Measurements from ENCODE around the gene ARHGAP15. TPM values are rescaled to one million over a fixed set of nuclear protein-coding genes. Genes with fewer than 3 reads are reported as not detected.
A peak's percentile ranks its signal among the peaks of the same experiment; 100 is the strongest.
"Not testable (repeated sequence)": the region's sequence is repeated elsewhere in the genome, so short reads cannot be mapped to it uniquely, and the experiment has no call there.

The ARHGAP15 gene
- 100 to 1,000 TPM; 183 to 264 (median 210) TPM for polyA plus RNA-seq (ENCODE audit: low read depth in 6 of 6)

DNA sequence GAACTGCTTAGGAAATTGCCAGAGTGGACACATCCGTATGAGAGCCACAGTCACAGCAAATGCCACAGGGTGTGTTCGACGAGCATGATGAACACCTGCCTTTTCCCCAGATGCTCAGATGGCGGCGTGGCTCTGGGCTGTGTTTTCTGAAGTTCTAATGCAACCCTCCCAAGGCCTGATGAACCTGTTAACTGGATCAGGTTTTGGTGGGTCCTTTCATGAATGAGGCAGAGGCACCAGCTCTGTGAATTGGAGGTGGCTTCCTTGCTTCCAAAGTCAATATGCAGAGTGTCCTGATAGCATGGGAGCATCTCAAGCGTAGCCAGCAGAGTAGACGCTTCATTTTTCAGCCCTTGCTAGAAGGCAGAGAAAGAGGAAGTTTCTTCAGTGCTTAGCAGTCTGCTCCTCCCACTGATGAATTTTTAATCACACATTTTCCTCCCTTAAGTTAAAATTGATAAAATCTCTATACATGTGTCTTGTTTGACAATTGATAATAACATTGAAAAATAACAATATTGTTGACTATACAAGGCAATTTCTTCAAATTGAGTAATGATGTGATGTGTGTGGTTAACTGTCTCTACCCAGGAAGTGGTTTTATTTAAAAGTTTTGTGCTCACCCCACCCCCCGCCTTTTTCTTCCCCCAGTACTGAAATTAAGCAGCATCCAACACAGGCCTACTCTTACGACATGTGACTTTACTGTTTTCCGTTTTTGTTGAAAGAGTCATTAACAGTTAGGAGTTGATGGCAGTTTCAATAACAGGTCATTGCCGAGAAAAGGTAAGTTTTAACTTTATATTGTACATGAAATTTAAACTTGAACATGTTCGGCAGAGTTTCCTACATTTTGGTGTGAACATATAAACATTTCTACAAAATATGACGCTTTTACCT, at the start of gene ARHGAP15:
Gene ARHGAP15 (plus strand): TSS at position 739 of the 900 bp plus-strand sequence.
- Mint-ChIP-seq H3K36me3 (peaks cover 2 to 3% of the 10 kb centered on the region in 2 donors), H3K27ac (peak within 1 kb of the TSS; percentile 91 to 99 (median 97)), H3K9me3 (peaks cover 0 to under 1% (median 0%) of the 10 kb centered on the region in 7 donors), H3K4me1 (peaks cover 28 to 46% (median 28%) of the 10 kb centered on the region in 3 donors), H3K27me3 (no peaks in the 10 kb centered on the region), H3K4me3 (peak within 1 kb of the TSS; percentile 60 to 94 (median 88))
- ATAC-seq (ENCODE audit: low read depth in 2 of 2) (peak; percentile 93), DNase-seq (peak; percentile 83)

DNA sequence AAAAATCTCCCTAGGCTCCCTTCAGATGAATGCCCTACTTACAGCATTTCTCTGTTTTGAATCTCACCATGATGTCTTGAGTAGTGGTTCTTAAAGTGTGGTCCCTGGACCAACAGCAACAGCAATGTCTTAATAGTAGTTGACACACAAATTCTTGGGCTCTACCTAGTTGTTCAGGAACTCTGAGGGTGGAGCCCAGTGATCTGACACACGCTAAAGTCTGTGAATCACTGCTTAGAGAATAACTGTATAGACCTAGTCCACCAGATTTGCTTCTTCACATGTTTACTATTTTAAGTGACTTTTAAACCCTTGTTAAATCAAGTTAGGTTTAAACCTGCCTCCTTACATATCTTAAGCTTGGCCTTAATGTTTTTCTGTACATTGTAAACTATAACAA, 47.6 kb upstream of the ARHGAP15 start:
- Mint-ChIP-seq H3K36me3 (no peaks in the 10 kb centered on the region), H3K9me3 (peaks cover 0 to 1% (median 0%) of the 10 kb centered on the region in 7 donors), H3K27ac (no peak overlapping the region), H3K27me3 (no peaks in the 10 kb centered on the region), H3K4me3 (no peak overlapping the region), H3K4me1 (no peaks in the 10 kb centered on the region)
- ATAC-seq (ENCODE audit: low read depth in 2 of 2) (no peak), DNase-seq (no peak)

DNA sequence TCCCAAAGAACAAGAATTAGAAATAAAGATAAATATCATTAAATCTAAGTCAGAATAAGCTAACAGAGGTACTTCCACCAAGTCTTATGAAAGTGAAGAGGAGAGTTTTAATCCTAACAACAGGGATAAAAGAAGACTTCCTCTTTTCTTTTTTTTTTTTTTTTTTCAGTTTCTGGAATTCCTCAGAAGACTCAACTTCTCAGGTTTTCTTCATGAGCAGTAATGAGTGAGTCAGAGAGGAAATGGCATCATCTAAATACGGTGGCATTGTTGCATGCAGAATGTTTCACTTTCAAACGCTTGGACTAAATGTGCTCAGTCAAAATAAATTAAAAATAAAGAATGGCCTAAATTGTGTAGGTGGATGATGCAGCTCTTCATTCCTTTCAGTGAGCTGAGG, 45.6 kb upstream of the ARHGAP15 start:
- Mint-ChIP-seq H3K36me3 (no peaks in the 10 kb centered on the region), H3K4me1 (no peaks in the 10 kb centered on the region), H3K9me3 (no peaks in the 10 kb centered on the region), H3K4me3 (no peak overlapping the region), H3K27me3 (no peaks in the 10 kb centered on the region), H3K27ac (no peak overlapping the region)
- DNase-seq, result no peak
- ATAC-seq (ENCODE audit: low read depth in 2 of 2), result peak; percentile 57 to 68

DNA sequence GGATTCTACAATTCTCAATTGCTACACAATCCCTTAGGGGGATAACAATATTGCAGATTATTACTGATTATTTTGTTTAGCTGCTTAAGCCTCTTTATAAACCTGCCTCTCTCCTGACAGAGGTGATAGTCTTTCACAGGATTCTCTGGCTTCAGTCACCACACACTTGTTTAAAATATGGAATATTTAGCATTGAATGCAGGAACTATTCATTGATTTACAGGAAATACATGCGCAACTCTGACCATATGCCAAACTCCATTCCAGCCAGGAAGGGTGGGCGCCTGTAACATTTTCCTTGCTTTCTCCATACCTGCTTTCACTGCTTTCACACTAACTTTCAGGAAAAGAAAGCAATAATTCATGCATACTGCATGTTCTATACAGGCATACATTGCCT, 44.8 kb upstream of the ARHGAP15 start:
- H3K9me3 Mint-ChIP-seq, result no peaks in the 10 kb centered on the region
- no peaks in the 10 kb centered on the region for H3K27me3 Mint-ChIP-seq
- H3K4me3 Mint-ChIP-seq, result no peak overlapping the region
- DNase-seq (no peak), ATAC-seq (ENCODE audit: low read depth in 2 of 2) (no peak)
- H3K4me1 Mint-ChIP-seq, result no peaks in the 10 kb centered on the region
- no peak overlapping the region for H3K27ac Mint-ChIP-seq
- no peaks in the 10 kb centered on the region for H3K36me3 Mint-ChIP-seq

DNA sequence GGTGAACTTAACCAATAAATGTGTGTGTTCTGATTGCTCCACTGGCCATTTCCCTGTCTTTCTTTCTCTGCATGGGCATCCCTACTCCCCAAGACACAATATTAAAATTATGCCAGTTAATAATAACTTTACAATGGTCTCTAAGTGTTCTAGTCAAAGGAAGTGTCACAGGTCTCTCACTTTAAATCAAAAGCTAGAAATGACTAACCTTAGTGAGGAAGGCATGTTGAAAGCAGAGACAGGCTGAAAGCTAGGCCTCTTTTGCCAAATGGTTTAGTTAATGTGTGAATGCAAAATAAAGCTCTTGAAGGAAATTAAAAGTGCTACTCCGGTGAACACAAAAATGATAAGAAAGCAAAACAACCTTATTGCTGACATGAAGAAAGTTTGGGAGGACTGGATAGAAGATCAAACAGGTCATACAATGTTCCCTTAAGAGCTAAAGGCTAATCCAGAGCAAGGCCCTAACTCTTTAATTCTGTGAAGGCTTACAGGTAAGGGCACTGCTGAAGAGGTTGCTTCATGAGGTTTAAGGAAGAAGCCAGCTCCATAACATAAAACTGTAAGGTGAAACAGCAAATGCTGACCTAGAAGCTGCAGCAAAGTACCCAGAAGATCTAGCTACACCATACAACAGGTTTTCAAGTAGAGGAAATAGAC, 44.0 kb upstream of the ARHGAP15 start:
- no peaks in the 10 kb centered on the region for H3K9me3 Mint-ChIP-seq
- no peaks in the 10 kb centered on the region for H3K27me3 Mint-ChIP-seq
- H3K4me1 Mint-ChIP-seq, result no peaks in the 10 kb centered on the region
- ATAC-seq (ENCODE audit: low read depth in 2 of 2) (no peak), DNase-seq (no peak)
- no peaks in the 10 kb centered on the region for H3K36me3 Mint-ChIP-seq
- H3K4me3 Mint-ChIP-seq, result no peak overlapping the region
- peak overlapping the region in 1 of 6 donors; percentile 37 for H3K27ac Mint-ChIP-seq

DNA sequence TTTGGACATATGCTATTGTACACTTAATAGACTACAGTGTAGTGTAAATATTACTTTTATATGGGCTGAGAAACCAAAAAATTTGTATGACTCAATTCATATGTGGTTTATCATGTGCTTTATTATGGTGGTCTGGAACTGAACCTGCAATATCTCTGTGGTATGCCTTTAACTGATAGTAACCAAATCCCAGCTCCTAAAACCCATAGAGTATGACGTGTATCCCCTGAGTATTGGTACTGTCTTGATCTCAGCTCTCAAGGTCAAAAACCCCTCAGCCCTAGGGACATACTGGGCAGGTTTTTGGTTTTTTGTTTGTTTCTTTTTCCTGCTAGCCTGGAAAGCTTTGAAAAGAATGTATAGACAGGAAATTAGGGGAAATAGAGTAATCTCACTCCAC, 42.2 kb upstream of the ARHGAP15 start:
- no peaks in the 10 kb centered on the region for H3K9me3 Mint-ChIP-seq

DNA sequence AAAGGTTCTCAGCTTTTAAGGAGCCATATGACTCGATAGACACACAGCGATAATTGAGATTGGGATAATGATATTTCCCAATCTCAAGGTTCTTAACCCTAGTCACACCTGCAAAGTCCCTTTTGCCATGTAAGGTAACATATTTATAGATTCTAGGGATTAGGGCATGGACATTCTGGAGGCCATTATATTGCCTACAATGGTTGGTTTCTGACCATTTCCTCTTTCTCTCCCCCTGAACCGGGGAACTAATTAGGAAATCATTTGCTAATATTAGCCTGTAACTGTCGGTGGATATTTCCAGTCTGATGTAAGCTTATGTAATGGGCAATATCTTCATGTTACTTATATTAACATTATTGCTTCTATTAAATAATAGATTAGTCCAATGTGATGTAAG, 40.8 kb upstream of the ARHGAP15 start:
- H3K4me3 Mint-ChIP-seq, result no peak overlapping the region

More for the DNA sequence above, 42.2 kb upstream of the ARHGAP15 start:
- Mint-ChIP-seq H3K36me3 (no peaks in the 10 kb centered on the region), H3K4me1 (no peaks in the 10 kb centered on the region), H3K4me3 (no peak overlapping the region), H3K27me3 (no peaks in the 10 kb centered on the region), H3K27ac (no peak overlapping the region)
- DNase-seq, result no peak
- no peak for ATAC-seq (ENCODE audit: low read depth in 2 of 2)

DNA sequence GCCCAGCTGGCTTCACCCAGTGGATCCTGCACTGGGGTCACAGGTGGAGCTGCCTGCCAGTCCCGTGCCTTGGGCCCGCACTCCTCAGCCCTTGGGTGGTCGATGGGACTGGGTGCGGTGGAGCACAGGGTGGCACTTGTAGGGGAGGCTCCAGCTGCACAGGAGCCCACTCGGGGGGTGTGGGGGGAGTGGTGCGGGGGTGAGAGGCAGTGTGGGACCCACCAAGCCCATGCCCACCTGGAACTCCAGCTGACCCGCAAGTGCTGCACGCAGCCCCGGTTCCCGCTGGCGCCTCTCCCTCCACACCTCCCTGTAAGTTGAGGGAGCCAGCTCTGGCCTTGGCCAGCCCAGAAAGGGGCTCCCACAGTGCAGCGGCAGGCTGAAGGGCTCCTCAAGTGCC, 39.7 kb upstream of the ARHGAP15 start:
- DNase-seq; H3K4me3 Mint-ChIP-seq; H3K36me3 Mint-ChIP-seq; H3K27me3 Mint-ChIP-seq; H3K9me3 Mint-ChIP-seq; H3K4me1 Mint-ChIP-seq; ATAC-seq (ENCODE audit: low read depth in 2 of 2); H3K27ac Mint-ChIP-seq: not testable (repeated sequence)

More for the DNA sequence above, 40.8 kb upstream of the ARHGAP15 start:
- H3K4me1 Mint-ChIP-seq, result no peaks in the 10 kb centered on the region
- DNase-seq, result no peak
- H3K36me3 Mint-ChIP-seq, result no peaks in the 10 kb centered on the region
- no peaks in the 10 kb centered on the region for H3K9me3 Mint-ChIP-seq
- no peaks in the 10 kb centered on the region for H3K27me3 Mint-ChIP-seq
- ATAC-seq (ENCODE audit: low read depth in 2 of 2), result no peak
- H3K27ac Mint-ChIP-seq, result no peak overlapping the region

DNA sequence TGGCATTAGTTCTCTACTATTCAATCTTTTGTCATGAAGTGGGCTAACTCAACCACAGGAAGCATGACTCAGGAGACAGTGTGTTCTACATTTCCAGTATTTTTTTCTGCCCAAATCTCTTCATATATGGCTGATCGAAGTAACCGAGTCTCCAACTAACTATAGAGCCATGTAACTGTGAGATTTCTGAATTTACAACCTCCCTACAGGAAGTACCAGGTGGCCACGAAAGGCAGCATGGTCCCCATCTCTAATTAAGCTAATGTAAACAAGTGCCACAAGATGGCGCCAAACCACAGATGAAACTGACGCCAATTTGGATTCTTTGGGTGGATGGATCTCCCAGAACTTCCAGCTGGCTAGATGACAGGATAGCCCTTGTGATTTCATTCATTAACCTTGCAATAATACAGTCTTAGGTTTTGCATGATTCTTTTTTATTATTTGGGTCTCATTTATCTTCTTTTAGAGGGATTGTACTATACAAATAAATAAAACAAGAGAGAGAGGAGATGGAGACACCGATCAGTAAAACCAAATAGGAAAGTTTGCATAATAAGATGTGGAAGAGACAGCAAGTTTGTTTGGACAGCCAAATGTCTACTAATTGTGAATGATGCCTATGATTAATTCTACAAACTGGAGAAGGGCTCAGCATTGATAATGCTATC, 18.3 kb upstream of the ARHGAP15 start:
- peaks cover 0 to 2% (median 0%) of the 10 kb centered on the region in 7 donors for H3K9me3 Mint-ChIP-seq
- peaks cover 4 to 10% (median 6%) of the 10 kb centered on the region in 3 donors for H3K4me1 Mint-ChIP-seq
- ATAC-seq (ENCODE audit: low read depth in 2 of 2), result peak; percentile 82 to 92
- no peaks in the 10 kb centered on the region for H3K36me3 Mint-ChIP-seq
- no peak overlapping the region for H3K4me3 Mint-ChIP-seq
- peak; percentile 60 for DNase-seq
- no peaks in the 10 kb centered on the region for H3K27me3 Mint-ChIP-seq
- peak overlapping the region in 2 of 6 donors; percentile 29 to 76 for H3K27ac Mint-ChIP-seq

DNA sequence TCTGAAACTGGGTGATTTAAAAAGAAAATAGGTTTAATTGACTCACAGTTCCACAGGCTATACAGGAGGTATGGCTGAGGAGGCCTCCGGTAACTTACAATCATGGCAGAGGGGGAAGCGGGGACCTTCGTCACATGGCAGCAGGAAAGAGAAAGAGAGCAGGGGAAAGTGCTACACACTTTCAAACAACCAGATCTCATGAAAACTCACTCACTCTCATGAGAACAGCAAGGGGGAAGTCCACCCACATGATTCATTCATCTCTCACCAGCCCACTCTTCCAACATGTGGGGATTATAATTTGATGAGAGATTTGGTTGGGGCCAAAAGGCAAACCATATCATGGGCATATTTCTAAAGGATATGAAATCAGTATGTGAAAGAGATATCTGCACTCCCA, 12.0 kb upstream of the ARHGAP15 start:
- H3K9me3 Mint-ChIP-seq, result peaks cover 0 to 5% (median 2%) of the 10 kb centered on the region in 7 donors
- peaks cover 8 to 10% (median 9%) of the 10 kb centered on the region in 3 donors for H3K4me1 Mint-ChIP-seq
- H3K36me3 Mint-ChIP-seq, result peaks cover 0 to 4% of the 10 kb centered on the region in 2 donors
- ATAC-seq (ENCODE audit: low read depth in 2 of 2), result no peak
- no peaks in the 10 kb centered on the region for H3K27me3 Mint-ChIP-seq
- DNase-seq, result no peak
- H3K27ac Mint-ChIP-seq, result peak overlapping the region in 1 of 6 donors; percentile 85
- no peak overlapping the region for H3K4me3 Mint-ChIP-seq

DNA sequence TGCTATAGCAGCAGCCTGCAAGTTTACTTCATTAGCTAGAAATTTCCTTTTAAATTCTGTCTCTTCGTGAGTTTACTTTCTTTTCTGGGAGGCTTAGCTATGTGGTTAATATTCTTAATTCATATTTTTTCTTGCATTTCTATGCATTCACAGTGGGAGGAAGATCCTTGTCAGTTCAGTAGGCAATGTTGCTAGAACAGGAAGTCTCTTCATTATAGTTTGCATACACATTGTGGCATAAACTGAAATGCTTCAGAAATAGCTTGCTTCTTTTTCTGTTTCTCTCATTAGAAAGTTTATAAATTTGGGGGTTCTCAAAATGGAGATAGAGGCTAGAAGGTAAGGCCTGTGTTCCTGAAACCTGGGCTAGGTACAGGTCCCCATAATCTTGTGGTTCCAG, 8.1 kb upstream of the ARHGAP15 start:
- DNase-seq, result no peak
- peaks cover 0 to 4% of the 10 kb centered on the region in 2 donors for H3K36me3 Mint-ChIP-seq
- peaks cover 0 to 5% (median 1%) of the 10 kb centered on the region in 7 donors for H3K9me3 Mint-ChIP-seq
- peak overlapping the region in 1 of 8 donors; percentile 72 for H3K4me3 Mint-ChIP-seq
- ATAC-seq (ENCODE audit: low read depth in 2 of 2), result peak in 1 of 2 donors; percentile 53
- H3K27ac Mint-ChIP-seq, result no peak overlapping the region
- H3K4me1 Mint-ChIP-seq, result peaks cover 10 to 16% (median 15%) of the 10 kb centered on the region in 3 donors
- no peaks in the 10 kb centered on the region for H3K27me3 Mint-ChIP-seq

DNA sequence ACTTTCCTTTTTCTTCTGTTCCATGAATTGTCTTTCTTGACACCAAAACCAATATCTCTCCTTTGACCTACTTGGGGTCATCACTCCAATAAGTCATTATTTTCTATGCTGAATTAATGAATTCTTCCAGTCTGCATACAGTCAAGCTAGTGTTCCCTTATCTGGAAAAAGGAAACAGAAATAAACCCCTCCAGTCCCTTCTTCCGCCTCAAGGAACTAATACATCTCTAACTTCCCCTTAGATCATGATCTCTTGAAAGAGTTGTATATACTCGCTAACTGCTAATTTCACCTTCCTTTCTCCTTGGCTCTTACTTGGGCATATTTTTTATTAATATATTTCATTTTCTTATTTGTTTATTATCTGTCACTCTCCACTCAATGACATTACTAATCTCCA, 7.3 kb upstream of the ARHGAP15 start:
- no peak overlapping the region for H3K4me3 Mint-ChIP-seq
- H3K36me3 Mint-ChIP-seq, result peaks cover 0 to 4% of the 10 kb centered on the region in 2 donors
- peaks cover 10 to 16% (median 14%) of the 10 kb centered on the region in 3 donors for H3K4me1 Mint-ChIP-seq
- H3K9me3 Mint-ChIP-seq, result peaks cover 0 to 4% (median 1%) of the 10 kb centered on the region in 7 donors
- peak; percentile 63 to 64 for ATAC-seq (ENCODE audit: low read depth in 2 of 2)
- H3K27me3 Mint-ChIP-seq, result no peaks in the 10 kb centered on the region
- H3K27ac Mint-ChIP-seq, result no peak overlapping the region
- no peak for DNase-seq

DNA sequence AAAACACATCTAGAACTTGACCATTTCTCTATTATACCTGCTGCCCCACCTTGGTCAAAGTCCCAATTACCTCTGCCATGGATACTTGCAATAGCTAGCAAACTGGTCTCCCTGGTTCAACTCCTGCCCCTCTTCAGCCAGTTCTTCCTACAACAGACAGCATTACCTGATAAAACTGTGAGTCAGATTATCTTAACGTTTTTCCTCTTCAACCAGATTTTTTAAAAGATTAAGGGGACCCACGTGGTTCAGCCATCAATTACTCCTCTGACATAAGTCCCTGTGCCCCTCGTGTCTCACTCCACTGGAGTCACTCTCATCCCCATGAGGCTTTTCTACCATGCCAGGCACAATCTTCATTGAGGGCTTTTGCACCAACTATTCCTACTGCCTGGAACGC, 5.3 kb upstream of the ARHGAP15 start:
- H3K4me3 Mint-ChIP-seq, result no peak overlapping the region
- no peaks in the 10 kb centered on the region for H3K27me3 Mint-ChIP-seq
- peaks cover 0 to 1% (median 0%) of the 10 kb centered on the region in 7 donors for H3K9me3 Mint-ChIP-seq
- no peaks in the 10 kb centered on the region for H3K36me3 Mint-ChIP-seq
- peaks cover 6 to 20% (median 20%) of the 10 kb centered on the region in 3 donors for H3K4me1 Mint-ChIP-seq
- no peak for DNase-seq
- no peak overlapping the region for H3K27ac Mint-ChIP-seq
- no peak for ATAC-seq (ENCODE audit: low read depth in 2 of 2)
